ENCODE data around the gene SRGAP2C.
"Not testable (repeated sequence)": the region's sequence is repeated elsewhere in the genome, so short reads cannot be mapped to it uniquely, and the experiment has no call there.

Gene SRGAP2C

GRCh38 chr1:121423956-121424355, 239.2 kb downstream of the SRGAP2C start:
- not testable (repeated sequence) for DNase-seq (ENCODE audit: low spot score)

- DNase-seq (ENCODE audit: low spot score): not testable (repeated sequence)
Observed at GRCh38 chr1:121433517-121433916, 248.7 kb downstream of the SRGAP2C start.

- DNase-seq (ENCODE audit: low spot score): not testable (repeated sequence)
Observed at GRCh38 chr1:121438862-121439261, 254.1 kb downstream of the SRGAP2C start.

GRCh38 chr1:121440993-121441392, 256.2 kb downstream of the SRGAP2C start:
- DNase-seq (ENCODE audit: low spot score): no peak

Measured in cerebellar cortex (tissue), 1 donor.